ENCODE data around the gene ZBTB40.

ZBTB40 gene

DNA sequence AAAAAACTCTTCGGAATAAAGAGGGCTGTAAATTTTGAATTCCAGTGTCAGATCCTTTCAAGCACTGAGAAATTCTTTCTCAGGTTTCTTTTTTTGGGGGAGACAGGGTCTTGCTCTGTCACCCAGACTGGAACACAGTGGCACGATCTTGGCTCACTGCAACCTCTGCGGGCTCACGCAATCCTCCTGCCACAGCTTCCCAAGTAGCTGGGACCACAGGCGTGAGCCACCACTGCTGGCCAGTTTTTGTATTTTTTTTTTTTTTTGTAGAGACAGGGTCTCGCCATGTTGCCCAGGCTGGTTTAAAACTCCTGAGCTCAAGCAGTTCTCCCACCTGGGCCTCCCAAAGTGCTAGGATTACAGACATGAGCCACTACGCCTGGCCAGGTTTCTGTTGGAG is 76.8 kb downstream of the ZBTB40 start:
- Histone ChIP-seq H3K4me2 (ENCODE audit: insufficient read depth, low read length) (no peak overlapping the region), H3K79me2 (ENCODE audit: insufficient read depth, low read length) (no peaks in the 10 kb centered on the region), H3K27ac (ENCODE audit: low read length) (no peak overlapping the region), H3K4me1 (ENCODE audit: insufficient read depth, low read length) (no peaks in the 10 kb centered on the region), H4K20me1 (ENCODE audit: insufficient read depth, low read length) (no peaks in the 10 kb centered on the region), H3K9me3 (ENCODE audit: insufficient read depth, low read length, severe bottlenecking) (no peaks in the 10 kb centered on the region), H3K4me3 (ENCODE audit: low read depth in 1 of 2, low read length in 2 of 2) (no peak overlapping the region), H2AFZ (ENCODE audit: low read depth, low read length) (no peak overlapping the region), H3K9ac (ENCODE audit: low read depth, low read length) (no peak overlapping the region), H3K36me3 (ENCODE audit: insufficient read depth, low read length) (peaks cover 47% of the 10 kb centered on the region), H3K27me3 (ENCODE audit: insufficient read depth, low read length, poor library complexity) (no peaks in the 10 kb centered on the region)
- no peak for DNase-seq
- ATAC-seq (ENCODE audit: insufficient read depth, low read depth) = no peak
- TF ChIP-seq, protein P1, sequence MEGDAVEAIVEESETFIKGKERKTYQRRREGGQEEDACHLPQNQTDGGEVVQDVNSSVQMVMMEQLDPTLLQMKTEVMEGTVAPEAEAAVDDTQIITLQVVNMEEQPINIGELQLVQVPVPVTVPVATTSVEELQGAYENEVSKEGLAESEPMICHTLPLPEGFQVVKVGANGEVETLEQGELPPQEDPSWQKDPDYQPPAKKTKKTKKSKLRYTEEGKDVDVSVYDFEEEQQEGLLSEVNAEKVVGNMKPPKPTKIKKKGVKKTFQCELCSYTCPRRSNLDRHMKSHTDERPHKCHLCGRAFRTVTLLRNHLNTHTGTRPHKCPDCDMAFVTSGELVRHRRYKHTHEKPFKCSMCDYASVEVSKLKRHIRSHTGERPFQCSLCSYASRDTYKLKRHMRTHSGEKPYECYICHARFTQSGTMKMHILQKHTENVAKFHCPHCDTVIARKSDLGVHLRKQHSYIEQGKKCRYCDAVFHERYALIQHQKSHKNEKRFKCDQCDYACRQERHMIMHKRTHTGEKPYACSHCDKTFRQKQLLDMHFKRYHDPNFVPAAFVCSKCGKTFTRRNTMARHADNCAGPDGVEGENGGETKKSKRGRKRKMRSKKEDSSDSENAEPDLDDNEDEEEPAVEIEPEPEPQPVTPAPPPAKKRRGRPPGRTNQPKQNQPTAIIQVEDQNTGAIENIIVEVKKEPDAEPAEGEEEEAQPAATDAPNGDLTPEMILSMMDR (IDR thresholded peaks at IDR 0.05; ENCODE audit: borderline replicate concordance, extremely low read depth, low read length, poor library complexity, severe bottlenecking) = no peak
- no peak for TF ChIP-seq EZH2 (IDR thresholded peaks at IDR 0.05; ENCODE audit: borderline replicate concordance, low read depth, low read length, severe bottlenecking)

DNA sequence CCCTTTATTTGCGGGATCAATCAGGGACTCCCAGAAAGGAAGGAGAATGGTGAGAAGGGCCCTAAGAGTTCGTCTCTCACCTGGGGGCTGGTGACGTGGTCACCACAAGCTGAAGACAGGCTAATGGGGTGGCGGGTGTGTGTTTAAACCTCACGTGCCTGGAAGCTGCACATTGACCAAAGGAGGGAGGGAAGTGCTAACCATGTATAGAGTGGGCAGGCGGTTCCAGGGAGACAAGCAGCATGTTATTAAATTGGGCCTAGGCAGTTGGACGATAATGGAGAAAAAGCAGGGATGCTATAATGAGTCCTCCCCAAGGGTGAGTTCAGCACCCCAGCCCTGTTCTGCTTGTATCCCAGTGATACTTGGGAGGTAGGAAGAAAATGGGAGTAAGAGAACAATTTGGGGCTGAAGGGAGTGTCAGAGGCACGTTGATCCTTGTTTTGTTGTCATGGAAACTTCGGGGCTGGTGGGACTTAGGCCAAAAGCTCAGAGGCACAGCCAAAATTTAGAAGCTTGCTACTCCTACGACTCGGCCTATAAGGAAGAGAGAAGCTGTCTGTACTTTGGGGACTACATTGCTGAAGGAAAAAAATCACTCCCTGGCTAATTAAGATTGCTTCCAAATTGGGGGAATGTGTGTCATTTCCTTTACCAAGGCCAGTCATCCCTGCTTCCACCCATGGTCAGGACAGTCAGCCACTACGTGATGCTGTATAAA is 78.4 kb downstream of the ZBTB40 start:
- no peak for DNase-seq
- peaks cover 31% of the 10 kb centered on the region for H3K36me3 ChIP-seq (ENCODE audit: insufficient read depth, low read length)
- no peak overlapping the region for H3K4me2 ChIP-seq (ENCODE audit: insufficient read depth, low read length)
- no peak overlapping the region for H3K27ac ChIP-seq (ENCODE audit: low read length)
- no peak overlapping the region for H2AFZ ChIP-seq (ENCODE audit: low read depth, low read length)
- no peaks in the 10 kb centered on the region for H3K4me1 ChIP-seq (ENCODE audit: insufficient read depth, low read length)
- no peak for TF ChIP-seq EZH2 (IDR thresholded peaks at IDR 0.05; ENCODE audit: borderline replicate concordance, low read depth, low read length, severe bottlenecking)
- TF ChIP-seq, protein P1 (IDR thresholded peaks at IDR 0.05; ENCODE audit: borderline replicate concordance, extremely low read depth, low read length, poor library complexity, severe bottlenecking) = no peak
- H3K4me3 ChIP-seq (ENCODE audit: low read depth in 1 of 2, low read length in 2 of 2) = no peak overlapping the region
- no peak for ATAC-seq (ENCODE audit: insufficient read depth, low read depth)
- no peaks in the 10 kb centered on the region for H4K20me1 ChIP-seq (ENCODE audit: insufficient read depth, low read length)
- H3K9ac ChIP-seq (ENCODE audit: low read depth, low read length) = no peak overlapping the region
- H3K79me2 ChIP-seq (ENCODE audit: insufficient read depth, low read length) = no peaks in the 10 kb centered on the region
- H3K9me3 ChIP-seq (ENCODE audit: insufficient read depth, low read length, severe bottlenecking) = no peaks in the 10 kb centered on the region
- H3K27me3 ChIP-seq (ENCODE audit: insufficient read depth, low read length, poor library complexity) = no peaks in the 10 kb centered on the region

DNA sequence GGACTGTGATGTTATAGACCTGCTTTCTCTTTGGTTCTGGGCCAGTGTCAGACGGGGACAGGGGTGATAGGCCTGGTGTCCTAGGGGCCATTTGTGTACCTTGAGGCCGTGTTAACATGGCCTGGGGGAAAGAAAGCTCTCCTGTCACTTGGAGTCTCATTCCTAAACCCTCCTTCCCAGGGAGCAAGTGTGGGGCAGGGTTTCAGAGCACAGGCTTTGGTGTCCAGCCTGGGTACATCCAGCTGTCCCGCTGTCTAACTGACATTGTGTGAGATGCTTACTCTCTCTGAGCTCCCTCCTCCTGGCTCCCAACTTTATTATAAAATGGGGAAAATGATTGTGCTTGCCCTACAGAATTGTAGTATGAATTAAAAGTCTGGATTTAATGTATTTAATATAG is 79.1 kb downstream of the ZBTB40 start:
- Histone ChIP-seq H3K4me1 (ENCODE audit: insufficient read depth, low read length) (no peaks in the 10 kb centered on the region), H3K4me3 (ENCODE audit: low read depth in 1 of 2, low read length in 2 of 2) (no peak overlapping the region), H3K36me3 (ENCODE audit: insufficient read depth, low read length) (peaks cover 25% of the 10 kb centered on the region), H4K20me1 (ENCODE audit: insufficient read depth, low read length) (no peaks in the 10 kb centered on the region), H3K27ac (ENCODE audit: low read length) (no peak overlapping the region), H3K79me2 (ENCODE audit: insufficient read depth, low read length) (no peaks in the 10 kb centered on the region), H3K4me2 (ENCODE audit: insufficient read depth, low read length) (no peak overlapping the region), H3K9ac (ENCODE audit: low read depth, low read length) (no peak overlapping the region), H3K9me3 (ENCODE audit: insufficient read depth, low read length, severe bottlenecking) (no peaks in the 10 kb centered on the region), H2AFZ (ENCODE audit: low read depth, low read length) (no peak overlapping the region), H3K27me3 (ENCODE audit: insufficient read depth, low read length, poor library complexity) (no peaks in the 10 kb centered on the region)
- ATAC-seq (ENCODE audit: insufficient read depth, low read depth) = no peak
- DNase-seq = no peak
- TF ChIP-seq, protein P1 (IDR thresholded peaks at IDR 0.05; ENCODE audit: borderline replicate concordance, extremely low read depth, low read length, poor library complexity, severe bottlenecking) = no peak

All from DND-41 (cell line).